Erythroblast (primary cell): ENCODE data around the gene PLEK.
A peak's percentile ranks its signal among the peaks of the same experiment; 100 is the strongest.

Source experiments
- DNase-seq, 2 experiments: peaks; one replicate each; lab custom pipeline; 2025; lab: John Stamatoyannopoulos, UW
- GATA1 ChIP-seq: IDR thresholded peaks from 2 replicates; pipeline ENCODE4 v1.6.1; 2011; ENCODE audit warnings: low read depth, mild to moderate bottlenecking, control low read depth, low read length, moderate library complexity
- POLR2A ChIP-seq: IDR thresholded peaks from 2 replicates; pipeline ENCODE4 v1.6.1; 2011; ENCODE audit warnings: mild to moderate bottlenecking, low read length

PLEK gene

GRCh38 chr2:68425503-68425902 lies 60.4 kb downstream of the PLEK start:
- TF ChIP-seq GATA1 = no peak
- no peak for TF ChIP-seq POLR2A
- no peak for DNase-seq

- no peak for DNase-seq
- TF ChIP-seq POLR2A (no peak), GATA1 (no peak)
These were observed 61.4 kb downstream of the PLEK start for GRCh38 chr2:68426446-68426845.

- no peak for DNase-seq
- no peak for TF ChIP-seq GATA1
- no peak for TF ChIP-seq POLR2A
These were observed 61.9 kb downstream of the PLEK start for GRCh38 chr2:68426848-68427579.

GRCh38 chr2:68428126-68428525 lies 63.0 kb downstream of the PLEK start:
- TF ChIP-seq POLR2A (no peak), GATA1 (no peak)
- no peak for DNase-seq

GRCh38 chr2:68428746-68429145 lies 63.7 kb downstream of the PLEK start:
- TF ChIP-seq POLR2A (no peak), GATA1 (no peak)
- peak in 1 of 2 experiments; percentile 40 for DNase-seq

- no peak for TF ChIP-seq POLR2A
- no peak for TF ChIP-seq GATA1
- DNase-seq = peak; percentile 62 to 67
These were observed 64.3 kb downstream of the PLEK start for GRCh38 chr2:68429311-68429826.

GRCh38 chr2:68431316-68431972 lies 66.4 kb downstream of the PLEK start:
- TF ChIP-seq GATA1 (no peak), POLR2A (no peak)
- DNase-seq = no peak

GRCh38 chr2:68432696-68433658 lies 67.9 kb downstream of the PLEK start:
- TF ChIP-seq POLR2A (no peak), GATA1 (no peak)
- no peak for DNase-seq

- peak; percentile 18 to 22 for DNase-seq
- TF ChIP-seq POLR2A (no peak), GATA1 (no peak)
These were observed 69.9 kb downstream of the PLEK start for GRCh38 chr2:68434981-68435380.

GRCh38 chr2:68435615-68436014 lies 70.5 kb downstream of the PLEK start:
- no peak for DNase-seq
- no peak for TF ChIP-seq POLR2A
- TF ChIP-seq GATA1 = no peak

- TF ChIP-seq GATA1 (no peak), POLR2A (no peak)
- peak in 1 of 2 experiments; percentile 42 for DNase-seq
These were observed 71.2 kb downstream of the PLEK start for GRCh38 chr2:68436270-68436669.

GRCh38 chr2:68438455-68439303 lies 73.6 kb downstream of the PLEK start:
- TF ChIP-seq GATA1 (no peak), POLR2A (no peak)
- peak in 1 of 2 experiments; percentile 24 for DNase-seq
